ENCODE data around the gene DDX53.

Gene DDX53

DNA sequence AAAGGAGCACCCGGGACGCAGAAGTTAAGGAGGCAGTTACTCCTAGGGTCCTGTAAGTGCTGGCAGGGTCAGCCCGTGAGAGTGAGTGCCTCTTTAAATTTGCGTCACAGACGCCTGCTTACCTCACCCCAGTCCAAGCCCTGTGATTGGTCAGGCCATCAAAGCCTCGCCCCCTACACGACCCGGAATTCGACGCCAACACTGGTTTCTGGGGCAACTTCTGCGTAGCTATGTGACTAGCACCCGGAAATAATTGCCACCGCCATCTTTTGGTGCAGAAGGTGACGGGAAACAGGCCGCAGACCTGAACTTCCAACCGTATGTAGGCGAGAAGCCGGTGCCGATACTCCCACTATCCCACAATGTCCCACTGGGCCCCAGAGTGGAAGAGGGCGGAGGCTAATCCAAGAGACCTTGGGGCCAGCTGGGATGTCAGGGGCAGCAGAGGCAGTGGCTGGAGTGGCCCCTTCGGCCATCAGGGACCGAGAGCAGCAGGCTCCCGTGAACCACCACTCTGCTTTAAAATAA is at the start of gene DDX53:
Gene DDX53, plus strand, starts transcription at position 265 of the 528 bp plus-strand sequence. Its CDS starts 98 bp downstream, at position 363.
- H3K27me3 ChIP-seq (ENCODE audit: control insufficient read depth, insufficient read depth, low read length) = no peaks in the 10 kb centered on the region
- DNase-seq (ENCODE audit: low read depth, low spot score) = no peak
- H3K4me3 ChIP-seq (ENCODE audit: low read length) = no peak within 1 kb of the TSS
- H3K36me3 ChIP-seq (ENCODE audit: control insufficient read depth, insufficient read depth, low read length) = no peaks in the 10 kb centered on the region
- H3K4me1 ChIP-seq (ENCODE audit: control insufficient read depth, insufficient read depth, low read length) = no peaks in the 10 kb centered on the region
- no peaks in the 10 kb centered on the region for H3K9me3 ChIP-seq (ENCODE audit: control insufficient read depth, insufficient read depth, low read length)
- no peak within 1 kb of the TSS for H3K27ac ChIP-seq (ENCODE audit: low read length)
- WGBS (ENCODE audit: insufficient coverage, insufficient read length) = no CpG with 5 or more reads among the region's 23 CpGs

GRCh38 chrX:22950269-22951266 is 49.2 kb upstream of the DDX53 start:
- no peak overlapping the region for H3K27ac ChIP-seq (ENCODE audit: low read length)
- no peaks in the 10 kb centered on the region for H3K4me1 ChIP-seq (ENCODE audit: control insufficient read depth, insufficient read depth, low read length)
- 100% methylated on average over 1 of the region's 5 CpGs for WGBS (ENCODE audit: insufficient coverage, insufficient read length)
- H3K36me3 ChIP-seq (ENCODE audit: control insufficient read depth, insufficient read depth, low read length) = no peaks in the 10 kb centered on the region
- H3K4me3 ChIP-seq (ENCODE audit: low read length) = no peak overlapping the region
- no peaks in the 10 kb centered on the region for H3K9me3 ChIP-seq (ENCODE audit: control insufficient read depth, insufficient read depth, low read length)
- no peak for DNase-seq (ENCODE audit: low read depth, low spot score)
- no peaks in the 10 kb centered on the region for H3K27me3 ChIP-seq (ENCODE audit: control insufficient read depth, insufficient read depth, low read length)

GRCh38 chrX:22952010-22952409 is 47.8 kb upstream of the DDX53 start:
- Histone ChIP-seq H3K9me3 (ENCODE audit: control insufficient read depth, insufficient read depth, low read length) (no peaks in the 10 kb centered on the region), H3K27me3 (ENCODE audit: control insufficient read depth, insufficient read depth, low read length) (no peaks in the 10 kb centered on the region), H3K4me3 (ENCODE audit: low read length) (no peak overlapping the region), H3K36me3 (ENCODE audit: control insufficient read depth, insufficient read depth, low read length) (no peaks in the 10 kb centered on the region), H3K27ac (ENCODE audit: low read length) (no peak overlapping the region), H3K4me1 (ENCODE audit: control insufficient read depth, insufficient read depth, low read length) (no peaks in the 10 kb centered on the region)
- DNase-seq (ENCODE audit: low read depth, low spot score) = no peak
- WGBS (ENCODE audit: insufficient coverage, insufficient read length) = no CpG with 5 or more reads among the region's 6 CpGs

GRCh38 chrX:22958250-22958649 is 41.5 kb upstream of the DDX53 start:
- no peak overlapping the region for H3K4me3 ChIP-seq (ENCODE audit: low read length)
- no peaks in the 10 kb centered on the region for H3K9me3 ChIP-seq (ENCODE audit: control insufficient read depth, insufficient read depth, low read length)
- no peaks in the 10 kb centered on the region for H3K4me1 ChIP-seq (ENCODE audit: control insufficient read depth, insufficient read depth, low read length)
- no peak overlapping the region for H3K27ac ChIP-seq (ENCODE audit: low read length)
- no peaks in the 10 kb centered on the region for H3K36me3 ChIP-seq (ENCODE audit: control insufficient read depth, insufficient read depth, low read length)
- no peak for DNase-seq (ENCODE audit: low read depth, low spot score)
- no CpG with 5 or more reads among the region's 2 CpGs for WGBS (ENCODE audit: insufficient coverage, insufficient read length)
- no peaks in the 10 kb centered on the region for H3K27me3 ChIP-seq (ENCODE audit: control insufficient read depth, insufficient read depth, low read length)

GRCh38 chrX:22959204-22959920 is 40.4 kb upstream of the DDX53 start:
- Histone ChIP-seq H3K4me3 (ENCODE audit: low read length) (no peak overlapping the region), H3K27ac (ENCODE audit: low read length) (no peak overlapping the region), H3K9me3 (ENCODE audit: control insufficient read depth, insufficient read depth, low read length) (no peaks in the 10 kb centered on the region), H3K36me3 (ENCODE audit: control insufficient read depth, insufficient read depth, low read length) (no peaks in the 10 kb centered on the region), H3K4me1 (ENCODE audit: control insufficient read depth, insufficient read depth, low read length) (no peaks in the 10 kb centered on the region), H3K27me3 (ENCODE audit: control insufficient read depth, insufficient read depth, low read length) (no peaks in the 10 kb centered on the region)
- no peak for DNase-seq (ENCODE audit: low read depth, low spot score)
- WGBS (ENCODE audit: insufficient coverage, insufficient read length) = no CpG with 5 or more reads among the region's 4 CpGs

GRCh38 chrX:22963196-22963595 is 36.6 kb upstream of the DDX53 start:
- no peak for DNase-seq (ENCODE audit: low read depth, low spot score)
- Histone ChIP-seq H3K27me3 (ENCODE audit: control insufficient read depth, insufficient read depth, low read length) (no peaks in the 10 kb centered on the region), H3K36me3 (ENCODE audit: control insufficient read depth, insufficient read depth, low read length) (no peaks in the 10 kb centered on the region), H3K4me3 (ENCODE audit: low read length) (no peak overlapping the region), H3K9me3 (ENCODE audit: control insufficient read depth, insufficient read depth, low read length) (no peaks in the 10 kb centered on the region), H3K27ac (ENCODE audit: low read length) (no peak overlapping the region), H3K4me1 (ENCODE audit: control insufficient read depth, insufficient read depth, low read length) (no peaks in the 10 kb centered on the region)
- WGBS (ENCODE audit: insufficient coverage, insufficient read length) = no CpG with 5 or more reads among the region's 2 CpGs

GRCh38 chrX:22968494-22968893 is 31.3 kb upstream of the DDX53 start:
- no peaks in the 10 kb centered on the region for H3K27me3 ChIP-seq (ENCODE audit: control insufficient read depth, insufficient read depth, low read length)
- no peaks in the 10 kb centered on the region for H3K36me3 ChIP-seq (ENCODE audit: control insufficient read depth, insufficient read depth, low read length)
- DNase-seq (ENCODE audit: low read depth, low spot score) = peak; percentile 1
- H3K9me3 ChIP-seq (ENCODE audit: control insufficient read depth, insufficient read depth, low read length) = no peaks in the 10 kb centered on the region
- no peak overlapping the region for H3K4me3 ChIP-seq (ENCODE audit: low read length)
- no peak overlapping the region for H3K27ac ChIP-seq (ENCODE audit: low read length)
- no peaks in the 10 kb centered on the region; the same call in 1 of the 2 replicates for H3K4me1 ChIP-seq (ENCODE audit: control insufficient read depth, insufficient read depth, low read length)
- WGBS (ENCODE audit: insufficient coverage, insufficient read length) = no CpG with 5 or more reads among the region's 2 CpGs

GRCh38 chrX:22969411-22969810 is 30.3 kb upstream of the DDX53 start:
- no peaks in the 10 kb centered on the region for H3K9me3 ChIP-seq (ENCODE audit: control insufficient read depth, insufficient read depth, low read length)
- DNase-seq (ENCODE audit: low read depth, low spot score) = no peak
- no peak overlapping the region for H3K27ac ChIP-seq (ENCODE audit: low read length)
- WGBS (ENCODE audit: insufficient coverage, insufficient read length) = no CpG with 5 or more reads among the region's 1 CpG
- no peaks in the 10 kb centered on the region for H3K27me3 ChIP-seq (ENCODE audit: control insufficient read depth, insufficient read depth, low read length)
- no peak overlapping the region for H3K4me3 ChIP-seq (ENCODE audit: low read length)
- no peaks in the 10 kb centered on the region for H3K36me3 ChIP-seq (ENCODE audit: control insufficient read depth, insufficient read depth, low read length)
- no peaks in the 10 kb centered on the region; the same call in 1 of the 2 replicates for H3K4me1 ChIP-seq (ENCODE audit: control insufficient read depth, insufficient read depth, low read length)

DNA sequence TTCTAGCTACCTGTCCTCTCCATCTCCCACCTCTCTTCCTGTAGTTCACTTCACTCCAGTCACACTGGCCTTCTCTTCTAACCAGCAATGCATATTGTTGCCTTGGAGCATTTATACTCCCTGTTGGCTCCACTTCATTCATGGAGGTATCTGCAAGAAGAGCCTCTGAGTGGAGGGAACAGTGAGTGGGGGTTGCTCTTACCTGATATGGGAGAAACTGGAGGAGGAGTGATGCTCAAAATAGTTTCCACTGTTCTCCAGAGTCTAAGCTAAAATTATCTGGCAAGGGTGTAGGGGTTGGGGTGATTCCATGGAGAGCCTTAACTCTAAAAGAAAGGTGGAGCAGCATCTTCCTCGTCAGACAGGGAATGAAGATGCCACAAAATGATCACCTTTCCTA is 28.9 kb upstream of the DDX53 start:
- no peaks in the 10 kb centered on the region for H3K27me3 ChIP-seq (ENCODE audit: control insufficient read depth, insufficient read depth, low read length)
- no peak overlapping the region for H3K27ac ChIP-seq (ENCODE audit: low read length)
- no peaks in the 10 kb centered on the region; the same call in 1 of the 2 replicates for H3K4me1 ChIP-seq (ENCODE audit: control insufficient read depth, insufficient read depth, low read length)
- no CpG with 5 or more reads among the region's 1 CpG for WGBS (ENCODE audit: insufficient coverage, insufficient read length)
- DNase-seq (ENCODE audit: low read depth, low spot score) = no peak
- H3K9me3 ChIP-seq (ENCODE audit: control insufficient read depth, insufficient read depth, low read length) = no peaks in the 10 kb centered on the region
- no peak overlapping the region for H3K4me3 ChIP-seq (ENCODE audit: low read length)
- H3K36me3 ChIP-seq (ENCODE audit: control insufficient read depth, insufficient read depth, low read length) = no peaks in the 10 kb centered on the region

- no peak overlapping the region for H3K27ac ChIP-seq (ENCODE audit: low read length)
- DNase-seq (ENCODE audit: low read depth, low spot score) = no peak
- WGBS (ENCODE audit: insufficient coverage, insufficient read length) = no CpG with 5 or more reads among the region's 4 CpGs
- no peaks in the 10 kb centered on the region for H3K36me3 ChIP-seq (ENCODE audit: control insufficient read depth, insufficient read depth, low read length)
- no peak overlapping the region for H3K4me3 ChIP-seq (ENCODE audit: low read length)
- no peaks in the 10 kb centered on the region for H3K9me3 ChIP-seq (ENCODE audit: control insufficient read depth, insufficient read depth, low read length)
- no peaks in the 10 kb centered on the region for H3K27me3 ChIP-seq (ENCODE audit: control insufficient read depth, insufficient read depth, low read length)
- no peaks in the 10 kb centered on the region for H3K4me1 ChIP-seq (ENCODE audit: control insufficient read depth, insufficient read depth, low read length)
These were observed 25.1 kb upstream of the DDX53 start for GRCh38 chrX:22974616-22975015.
